GM23338 (cell line): ENCODE results near the gene THNSL1. TPM values are rescaled to one million over a fixed set of nuclear protein-coding genes. Genes with fewer than 3 reads are reported as not detected.

ENCODE experiments used
- ATAC-seq: fragments of 200-7000 bp; cut with Tn5 transposase; 3 replicates; pipeline ENCODE4 v1.9.1; 2020
- DNase-seq: peaks from one replicate; pipeline ENCODE4 v3.0.0-alpha.2; 2015; ENCODE audit warnings: low spot score
- H2AFZ ChIP-seq: fragments of 200-600 bp; sonication (generic); 2 replicates; pipeline ENCODE4 v1.8.0; 2016; ENCODE audit warnings: antibody characterized with exemption, mild to moderate bottlenecking, moderate library complexity
- H3F3A ChIP-seq: fragments of 200-600 bp; sonication (generic); replicated peaks from 2 replicates; pipeline ENCODE4 v1.8.0; 2017; ENCODE audit warnings: antibody characterized with exemption, mixed run types, low read depth
- H3K27ac ChIP-seq: fragments of 200-600 bp; sonication (generic); 2 replicates; pipeline ENCODE4 v1.6.1; 2016; ENCODE audit warnings: low read depth
- H3K27me3 ChIP-seq: fragments of 200-600 bp; sonication (generic); 2 replicates; pipeline ENCODE4 v1.8.0; 2016; ENCODE audit warnings: mild to moderate bottlenecking, mixed run types, moderate library complexity; ENCODE audit not compliant: insufficient read depth
- H3K36me3 ChIP-seq: fragments of 200-600 bp; sonication (generic); 2 replicates; pipeline ENCODE4 v1.8.0; 2016; ENCODE audit warnings: mild to moderate bottlenecking; ENCODE audit not compliant: insufficient read depth
- H3K4me1 ChIP-seq: fragments of 200-600 bp; sonication (generic); 2 replicates; pipeline ENCODE4 v1.8.0; 2016; ENCODE audit warnings: mild to moderate bottlenecking, moderate library complexity; ENCODE audit not compliant: insufficient read depth
- H3K4me2 ChIP-seq: fragments of 200-600 bp; sonication (generic); 2 replicates; pipeline ENCODE4 v1.7.1; 2017; ENCODE audit warnings: mixed run types
- H3K4me3 ChIP-seq: fragments of 200-600 bp; sonication (generic); 2 replicates; pipeline ENCODE4 v1.6.1; 2016; ENCODE audit warnings: mixed run types
- H3K79me2 ChIP-seq: fragments of 200-600 bp; sonication (generic); replicated peaks from 2 replicates; pipeline ENCODE4 v1.8.0; 2017; ENCODE audit warnings: mild to moderate bottlenecking; ENCODE audit not compliant: insufficient read depth
- H3K9me2 ChIP-seq: fragments of 200-600 bp; sonication (generic); 2 replicates; pipeline ENCODE4 v1.8.0; 2017; ENCODE audit not compliant: insufficient read depth
- H4K20me1 ChIP-seq: fragments of 200-600 bp; sonication (generic); replicated peaks from 2 replicates; pipeline ENCODE4 v1.8.0; 2017; ENCODE audit warnings: mild to moderate bottlenecking; ENCODE audit not compliant: insufficient read depth
- H3K27ac Mint-ChIP-seq: 2 replicates; pipeline ENCODE4 v1.8.0; 2020; ENCODE audit warnings: inconsistent platforms, mild to moderate bottlenecking, moderate library complexity, mixed read lengths
- H3K27me3 Mint-ChIP-seq: 3 replicates; pipeline ENCODE4 v1.8.0; 2022; ENCODE audit warnings: low read depth, mild to moderate bottlenecking, moderate library complexity, mixed read lengths, inconsistent platforms; ENCODE audit not compliant: insufficient read depth, poor library complexity
- H3K36me3 Mint-ChIP-seq: 3 replicates; pipeline ENCODE4 v1.8.0; 2021; ENCODE audit warnings: low read depth, mild to moderate bottlenecking, inconsistent platforms, moderate library complexity, mixed read lengths
- H3K4me1 Mint-ChIP-seq: 3 replicates; pipeline ENCODE4 v1.8.0; 2020; ENCODE audit warnings: mild to moderate bottlenecking, inconsistent platforms, mixed read lengths
- H3K4me3 Mint-ChIP-seq: 3 replicates; pipeline ENCODE4 v1.8.0; 2021; ENCODE audit warnings: moderate library complexity, mild to moderate bottlenecking, inconsistent platforms, mixed read lengths
- H3K9me3 Mint-ChIP-seq: 3 replicates; pipeline ENCODE4 v1.8.0; 2020; ENCODE audit warnings: moderate library complexity, mild to moderate bottlenecking, inconsistent platforms, mixed read lengths
- CREB1 ChIP-seq: fragments of 250-450 bp; sonication (Bioruptor Pico); IDR thresholded peaks from 2 replicates; pipeline ENCODE4 v1.5.0; 2020; ENCODE audit warnings: low read depth, mild to moderate bottlenecking, moderate library complexity
- CTCF ChIP-seq, 2 experiments: fragments of 200-600 bp in 1 of 2; sonication (generic) in 1 of 2; conservative IDR thresholded peaks; 2 replicates each; pipeline versions ENCODE4 v1.5.1 to v1.6.1; 2016 to 2017; ENCODE audit warnings: antibody characterized with exemption in 2 of 2, low read depth in 2 of 2, mild to moderate bottlenecking in 2 of 2, moderate library complexity in 1 of 2
- ETS1 ChIP-seq: IDR thresholded peaks from 2 replicates; pipeline ENCODE4 v1.6.1; 2016; ENCODE audit warnings: antibody characterized with exemption
- EZH2 ChIP-seq: fragments of 200-600 bp; sonication (generic); IDR thresholded peaks from one replicate; pipeline ENCODE4 v1.8.0; 2017; ENCODE audit warnings: antibody characterized with exemption, mild to moderate bottlenecking, low read depth; ENCODE audit not compliant: unreplicated experiment
- JUNB ChIP-seq: IDR thresholded peaks from one replicate; pipeline ENCODE4 v1.6.1; 2016; ENCODE audit warnings: antibody characterized with exemption; ENCODE audit not compliant: unreplicated experiment
- NANOG ChIP-seq: IDR thresholded peaks from 2 replicates; pipeline ENCODE4 v1.6.1; 2016; ENCODE audit warnings: antibody characterized with exemption, borderline replicate concordance
- REST ChIP-seq: IDR thresholded peaks from one replicate; pipeline ENCODE4 v1.6.1; 2018; ENCODE audit warnings: antibody characterized with exemption; ENCODE audit not compliant: unreplicated experiment
- STAT1 ChIP-seq: IDR thresholded peaks from one replicate; pipeline ENCODE4 v1.6.1; 2016; ENCODE audit warnings: antibody characterized with exemption; ENCODE audit not compliant: unreplicated experiment
- ZNF114 ChIP-seq: fragments of 250-450 bp; sonication (Bioruptor Pico); IDR thresholded peaks from 2 replicates; pipeline ENCODE4 v1.5.0; 2020; ENCODE audit warnings: mild to moderate bottlenecking, moderate library complexity
- ZNF331 ChIP-seq: fragments of 250-450 bp; sonication (Bioruptor Pico); IDR thresholded peaks from 2 replicates; pipeline ENCODE4 v1.5.0; 2020; ENCODE audit warnings: low read depth, mild to moderate bottlenecking, moderate library complexity
- ZNF462 ChIP-seq: fragments of 250-450 bp; sonication (Bioruptor Pico); IDR thresholded peaks from 2 replicates; pipeline ENCODE4 v1.5.0; 2020; ENCODE audit warnings: mild to moderate bottlenecking, moderate library complexity
- polyA plus RNA-seq: library from polyadenylated mRNA; unstranded; fragments of >200 nt; fragmentation: Nextera tagmentation; extraction: Ambion mirVana; gene quantifications from 2 replicates; pipeline ENCODE4 v1.2.1, GENCODE V29; 2016
- total RNA-seq: library from RNA; depleted of rRNA; stranded (reverse); fragments of >200 nt; shearing (Covaris generic); gene quantifications from 2 replicates; pipeline ENCODE4 v1.2.3, GENCODE V29; 2014

The THNSL1 gene
- total and polyA plus RNA-seq, 2 experiments from 2014 or later = 2.6 to 5.8 TPM

- TF ChIP-seq NANOG (no peak), ZNF462 (CRISPR knock-in tag) (no peak)
These were observed 33.3 kb upstream of the THNSL1 start (continued) for GRCh38 chr10:24983130-24983529.

- Histone ChIP-seq H3K9me2 (peaks cover 8% of the 10 kb centered on the region; the same call in 1 of the 2 replicates), H2AFZ (no peak overlapping the region), H4K20me1 (no peaks in the 10 kb centered on the region), H3F3A (no peaks in the 10 kb centered on the region), H3K36me3 (no peaks in the 10 kb centered on the region), H3K4me2 (no peak overlapping the region), H3K79me2 (no peaks in the 10 kb centered on the region), H3K27ac (no peak overlapping the region), H3K4me1 (no peaks in the 10 kb centered on the region), H3K27me3 (no peaks in the 10 kb centered on the region), H3K4me3 (no peak overlapping the region)
- no peaks in the 10 kb centered on the region; the same call in 2 of the 3 replicates for H3K9me3 Mint-ChIP-seq
- peaks cover 2% of the 10 kb centered on the region for H3K27me3 Mint-ChIP-seq
- H3K36me3 Mint-ChIP-seq = no peaks in the 10 kb centered on the region
- no peak overlapping the region for H3K4me3 Mint-ChIP-seq
- ATAC-seq (no peak), DNase-seq (no peak)
- peaks cover 3% of the 10 kb centered on the region; the same call in 2 of the 3 replicates for H3K4me1 Mint-ChIP-seq
- H3K27ac Mint-ChIP-seq = no peak overlapping the region
- TF ChIP-seq CTCF (conservative IDR thresholded peaks at IDR 0.05; ENCODE audit: low read depth in 2 of 2) (no peak), CREB1 (CRISPR knock-in tag) (no peak), EZH2 (no peak), ETS1 (no peak), NANOG (no peak), REST (no peak), STAT1 (no peak), ZNF331 (CRISPR knock-in tag) (no peak), ZNF114 (no peak), JUNB (no peak)
These were observed 32.5 kb upstream of the THNSL1 start for GRCh38 chr10:24983946-24984345.
